ENCODE data around the gene C19orf73. TPM values are rescaled to one million over a fixed set of nuclear protein-coding genes. Genes with fewer than 3 reads are reported as not detected.

Gene C19orf73
- total and polyA plus RNA-seq, 9 of the 15 experiments (the other 6 are each of a cell fraction or from before 2014, with no cell fraction given), result 0.08 to 7.4 (median 1.4) TPM

GRCh38 chr19:49104229-49104864 lies 14.6 kb downstream of the C19orf73 start:
- intact Hi-C loops (cut with micrococcal nuclease) (no loop called here), in situ Hi-C loops (cut with MboI) (no loop called here)
- BruUV-seq (replicated peaks), result no TSS peak
- Histone ChIP-seq H3K36me3 (ENCODE audit: control insufficient read depth, insufficient read depth, low read length) (peaks cover 98% of the 10 kb centered on the region), H4K20me1 (replicated peaks; ENCODE audit: control insufficient read depth, insufficient read depth, low read length) (peaks cover 17% of the 10 kb centered on the region), H3K9me1 (ENCODE audit: control insufficient read depth, insufficient read depth, low read length) (peaks cover 11% of the 10 kb centered on the region), H3K9ac (ENCODE audit: insufficient read depth in 1 of 2, low read depth in 2 of 2, low read length in 2 of 2) (peak overlapping the region in 1 of 2 experiments; percentile 36; a peak in 1 of 4 replicates), H3K79me2 (ENCODE audit: control insufficient read depth, insufficient read depth, low read length) (peaks cover 18% of the 10 kb centered on the region), H3K4me3 (no peak overlapping the region), H3K4me2 (ENCODE audit: insufficient read depth, low read length) (no peak overlapping the region), H2AFZ (ENCODE audit: low read depth, low read length) (no peak overlapping the region), H3K27ac (ENCODE audit: extremely low read depth, low read depth, low read length) (no peak overlapping the region), H3K4me1 (replicated peaks in 1 of 2; ENCODE audit: control insufficient read depth in 2 of 2, insufficient read depth in 2 of 2, low read length in 2 of 2) (peaks cover 0 to 48% of the 10 kb centered on the region in 2 experiments; a peak in 3 of 5 replicates), H3K27me3 (ENCODE audit: control insufficient read depth in 2 of 2, insufficient read depth in 2 of 2, low read length in 2 of 2) (no peaks in the 10 kb centered on the region), H3K9me3 (replicated peaks; ENCODE audit: control insufficient read depth, insufficient read depth, low read depth, low read length) (no peaks in the 10 kb centered on the region)
- FAIRE-seq (no peak), DNase-seq (ENCODE audit: extremely low read depth in 1 of 4, low spot score in 3 of 4) (peak in 1 of 4 experiments; percentile 35), ATAC-seq (no peak)
- WGBS (ENCODE audit: insufficient coverage, low coverage, missing lambda C conversion rate), result 90% methylated on average over 20 of the region's 30 CpGs
- ChIA-PET POLR2A (interaction anchor here (1.5 to 2.6 kb wide), 4 partner anchors 9 to 15 kb away, joined by 3 to 20 read pairs (median 10); partner anchors contain the start of gene LIN7B), CTCF (ENCODE audit: low intra/inter-chr PET ratio) (no interaction called here)
- TF ChIP-seq ARID2 (IDR thresholded peaks at IDR 0.05) (no peak), KLF13 (tag; IDR thresholded peaks at IDR 0.05; ENCODE audit: borderline replicate concordance, low read depth) (no peak), USF2 (CRISPR knock-in tag; IDR thresholded peaks at IDR 0.05) (no peak), RBM22 (IDR thresholded peaks at IDR 0.05; ENCODE audit: low read depth, low read length, poor library complexity, severe bottlenecking) (peak; percentile 84), POLR2G (IDR thresholded peaks at IDR 0.05; ENCODE audit: low read depth, low read length) (peak; percentile 69), GTF2B (IDR thresholded peaks at IDR 0.05; ENCODE audit: extremely low read depth, insufficient read length) (no peak)
- TF ChIP-seq, protein P1, sequence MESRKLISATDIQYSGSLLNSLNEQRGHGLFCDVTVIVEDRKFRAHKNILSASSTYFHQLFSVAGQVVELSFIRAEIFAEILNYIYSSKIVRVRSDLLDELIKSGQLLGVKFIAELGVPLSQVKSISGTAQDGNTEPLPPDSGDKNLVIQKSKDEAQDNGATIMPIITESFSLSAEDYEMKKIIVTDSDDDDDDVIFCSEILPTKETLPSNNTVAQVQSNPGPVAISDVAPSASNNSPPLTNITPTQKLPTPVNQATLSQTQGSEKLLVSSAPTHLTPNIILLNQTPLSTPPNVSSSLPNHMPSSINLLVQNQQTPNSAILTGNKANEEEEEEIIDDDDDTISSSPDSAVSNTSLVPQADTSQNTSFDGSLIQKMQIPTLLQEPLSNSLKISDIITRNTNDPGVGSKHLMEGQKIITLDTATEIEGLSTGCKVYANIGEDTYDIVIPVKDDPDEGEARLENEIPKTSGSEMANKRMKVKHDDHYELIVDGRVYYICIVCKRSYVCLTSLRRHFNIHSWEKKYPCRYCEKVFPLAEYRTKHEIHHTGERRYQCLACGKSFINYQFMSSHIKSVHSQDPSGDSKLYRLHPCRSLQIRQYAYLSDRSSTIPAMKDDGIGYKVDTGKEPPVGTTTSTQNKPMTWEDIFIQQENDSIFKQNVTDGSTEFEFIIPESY (CRISPR knock-in tag; IDR thresholded peaks at IDR 0.05), result peak; percentile 59; the same call in 1 of the 2 replicates

Data from K562 (cell line).